Ammon's horn (tissue), 1 donor: Measurements from ENCODE around the gene LYPD5.
"Not testable (repeated sequence)": the region's sequence is repeated elsewhere in the genome, so short reads cannot be mapped to it uniquely, and the experiment has no call there.

Experiments
- DNase-seq: peaks from one replicate; pipeline ENCODE4 v3.0.0-alpha.2; 2016; ENCODE audit warnings: low spot score

LYPD5 gene, protein sequence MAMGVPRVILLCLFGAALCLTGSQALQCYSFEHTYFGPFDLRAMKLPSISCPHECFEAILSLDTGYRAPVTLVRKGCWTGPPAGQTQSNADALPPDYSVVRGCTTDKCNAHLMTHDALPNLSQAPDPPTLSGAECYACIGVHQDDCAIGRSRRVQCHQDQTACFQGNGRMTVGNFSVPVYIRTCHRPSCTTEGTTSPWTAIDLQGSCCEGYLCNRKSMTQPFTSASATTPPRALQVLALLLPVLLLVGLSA

GRCh38 chr19:43802216-43802951, at the start of gene LYPD5:
Gene LYPD5, minus strand, starts transcription at chr19:43802447. Its CDS starts 67 bp downstream, at chr19:43802380.
- no peak for DNase-seq

GRCh38 chr19:43848821-43849220, 46.6 kb upstream of the LYPD5 start:
- no peak for DNase-seq

- no peak for DNase-seq
Measured at GRCh38 chr19:43847884-43848283, 45.6 kb upstream of the LYPD5 start.

- no peak for DNase-seq
Measured at GRCh38 chr19:43847246-43847645, 45.0 kb upstream of the LYPD5 start.

DNA sequence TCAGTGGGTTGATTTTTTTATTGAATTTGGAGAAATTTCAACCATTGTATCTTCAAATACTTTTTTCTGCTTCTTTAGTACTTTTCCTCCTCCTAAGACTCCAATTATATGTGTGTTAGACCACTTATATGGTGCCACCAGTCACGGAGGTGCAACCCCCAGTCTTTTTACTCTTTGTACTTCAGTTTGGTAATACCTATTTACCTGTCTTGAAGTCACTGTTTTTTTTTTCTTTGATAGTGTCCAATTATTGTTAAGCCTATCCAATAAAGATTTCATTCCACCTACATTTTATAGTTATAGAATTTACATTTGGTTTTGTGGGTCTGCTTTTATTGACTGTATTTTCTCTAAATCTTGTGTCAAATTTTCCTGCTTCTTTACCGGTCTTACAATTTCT, 39.8 kb upstream of the LYPD5 start:
- no peak for DNase-seq

DNA sequence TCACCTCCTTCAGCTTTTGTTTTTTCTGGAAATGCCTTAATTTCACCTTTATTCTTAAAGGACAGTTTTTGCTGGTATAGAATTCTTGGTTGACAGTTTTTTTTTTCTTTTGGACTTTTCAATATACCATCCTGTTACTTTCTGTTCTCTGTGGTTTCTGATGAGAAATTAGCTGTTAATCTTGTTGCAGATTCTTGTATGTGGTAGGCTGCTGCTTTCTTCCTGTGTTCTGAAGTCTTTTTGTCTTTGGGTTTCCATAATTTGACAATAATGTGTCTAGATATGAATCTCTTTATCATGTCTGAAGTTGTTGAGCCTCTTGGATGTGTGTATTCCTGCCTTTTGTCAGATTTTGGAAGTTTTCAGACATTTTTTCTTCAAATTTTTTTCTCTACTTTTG, 36.9 kb upstream of the LYPD5 start:
- no peak for DNase-seq

DNA sequence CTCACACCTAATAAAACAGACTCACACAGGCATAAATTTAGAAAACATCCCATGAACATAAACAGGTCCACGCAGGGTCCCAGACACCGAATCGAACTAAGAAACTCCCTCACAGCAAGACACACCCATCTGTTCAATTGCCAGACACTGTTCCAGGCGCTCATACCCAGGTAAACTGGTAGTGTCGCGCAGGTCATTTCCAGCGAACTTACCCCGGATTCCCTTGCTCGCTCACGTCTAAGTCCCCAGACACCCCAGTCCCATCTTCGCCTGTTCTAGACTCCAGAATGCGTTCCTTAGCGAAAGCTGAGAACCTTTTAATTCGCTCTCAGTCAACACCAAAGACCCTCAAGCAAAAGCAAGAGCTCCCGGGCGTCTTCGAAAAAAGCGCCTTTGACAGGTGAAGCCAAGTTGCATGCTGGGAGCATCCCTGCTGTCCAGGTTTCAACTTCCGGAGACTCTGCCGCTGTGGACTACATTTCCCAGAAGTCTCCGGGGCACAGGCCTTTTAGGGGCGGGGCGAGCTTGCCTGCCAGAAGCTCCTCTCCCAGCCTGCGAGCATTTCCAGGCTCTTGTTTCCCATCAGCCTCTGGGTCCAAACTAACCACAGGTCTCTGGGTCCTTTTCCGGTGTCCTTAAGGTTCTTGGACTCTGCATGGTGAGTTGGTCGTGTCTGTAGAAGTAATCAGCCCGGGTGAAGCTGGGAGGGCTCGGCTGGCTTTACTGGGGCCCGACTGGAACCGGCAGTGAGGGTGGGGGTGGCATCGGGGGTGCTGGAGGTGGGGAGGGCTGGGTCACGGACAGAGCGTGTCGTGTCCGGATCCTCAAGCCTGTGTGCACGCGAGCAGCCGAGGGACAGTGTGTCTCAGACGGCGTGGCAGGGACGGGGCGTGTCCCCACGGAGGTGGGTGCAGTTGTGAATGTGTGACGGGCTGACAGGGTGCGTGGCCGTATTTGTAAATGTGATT, 24.8 kb upstream of the LYPD5 start, which contains the start of gene ZNF283:
Gene ZNF283 (plus strand): TSS at position 535 of the 968 bp plus-strand sequence. CDS start 6,184 bp downstream, outside the sequence.
- peak; percentile 93 for DNase-seq

GRCh38 chr19:43824572-43824971, 22.3 kb upstream of the LYPD5 start:
- DNase-seq = not testable (repeated sequence)

- not testable (repeated sequence) for DNase-seq
Measured at GRCh38 chr19:43823856-43824255, 21.6 kb upstream of the LYPD5 start.

- DNase-seq = peak; percentile 24
Measured at GRCh38 chr19:43820884-43821215, 18.6 kb upstream of the LYPD5 start.

DNA sequence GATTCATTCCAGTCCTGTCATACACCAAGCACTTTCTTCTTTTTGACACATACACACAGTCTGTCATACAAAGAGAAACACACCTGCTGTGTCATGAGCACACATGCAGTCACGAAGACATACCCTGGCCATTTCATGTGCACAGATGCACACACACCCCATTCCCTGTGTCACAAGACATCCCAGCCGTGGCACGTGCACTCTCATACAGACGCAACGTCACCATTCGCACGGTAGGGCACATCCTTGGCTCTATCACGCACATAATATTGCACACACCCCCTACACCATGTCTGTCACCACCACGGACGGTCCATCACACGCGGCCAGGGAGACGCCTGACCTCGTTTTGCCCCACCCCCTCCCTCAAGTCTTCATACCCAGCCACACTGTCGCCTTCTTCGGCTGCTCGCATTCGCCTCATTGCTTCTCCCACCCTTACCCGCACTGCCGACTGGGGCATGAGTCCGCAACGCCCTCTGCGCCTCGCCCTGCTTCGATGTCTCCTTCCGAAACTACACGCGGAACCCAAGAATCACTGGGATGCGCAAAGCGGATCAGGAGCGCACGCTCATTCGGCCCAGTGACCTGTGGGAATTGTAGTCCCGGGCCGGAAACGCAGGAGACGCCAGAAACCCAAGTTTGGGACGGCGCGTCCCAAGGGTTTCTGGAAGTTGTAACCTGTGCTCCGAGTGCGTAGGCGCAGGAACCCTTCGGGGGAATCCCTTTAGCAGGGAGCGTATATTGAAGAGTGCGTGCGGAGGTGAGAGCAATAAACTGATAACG, 18.0 kb upstream of the LYPD5 start:
- DNase-seq = peak; percentile 72

GRCh38 chr19:43818500-43818899, 16.3 kb upstream of the LYPD5 start:
- DNase-seq = no peak

GRCh38 chr19:43817454-43817853, 15.2 kb upstream of the LYPD5 start:
- DNase-seq = not testable (repeated sequence)

DNA sequence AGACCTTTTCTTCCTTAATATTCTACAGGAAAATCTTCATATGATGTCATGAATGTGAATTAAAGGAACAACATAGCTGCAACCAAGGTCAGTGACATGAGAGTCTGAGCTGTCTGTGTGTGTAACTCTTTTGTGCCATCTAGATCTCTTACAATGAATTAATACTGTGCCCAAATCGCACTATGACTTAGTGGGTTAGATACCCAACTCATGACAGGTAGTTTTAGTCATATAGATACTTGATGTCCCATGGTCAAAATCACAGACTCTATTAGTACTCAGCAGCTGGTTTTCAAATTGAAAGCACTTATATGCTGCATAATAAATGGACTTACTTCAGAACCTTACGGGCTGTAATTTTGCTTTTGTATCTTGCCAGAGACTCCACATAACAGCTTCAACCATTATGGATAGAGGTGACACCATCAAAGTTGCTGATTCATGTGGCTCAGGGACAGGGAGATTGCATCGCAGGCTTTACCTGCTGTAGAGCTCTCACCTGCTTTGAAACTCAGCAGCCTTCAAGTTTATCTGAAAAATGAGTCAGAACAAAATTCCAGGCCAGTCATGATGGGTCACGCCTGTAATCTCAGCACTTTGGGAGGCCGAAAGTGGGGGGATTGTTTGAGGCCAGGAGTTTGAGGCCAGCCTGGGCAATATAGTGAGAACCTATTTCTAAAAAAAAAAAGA, 12.6 kb upstream of the LYPD5 start:
- no peak for DNase-seq

DNA sequence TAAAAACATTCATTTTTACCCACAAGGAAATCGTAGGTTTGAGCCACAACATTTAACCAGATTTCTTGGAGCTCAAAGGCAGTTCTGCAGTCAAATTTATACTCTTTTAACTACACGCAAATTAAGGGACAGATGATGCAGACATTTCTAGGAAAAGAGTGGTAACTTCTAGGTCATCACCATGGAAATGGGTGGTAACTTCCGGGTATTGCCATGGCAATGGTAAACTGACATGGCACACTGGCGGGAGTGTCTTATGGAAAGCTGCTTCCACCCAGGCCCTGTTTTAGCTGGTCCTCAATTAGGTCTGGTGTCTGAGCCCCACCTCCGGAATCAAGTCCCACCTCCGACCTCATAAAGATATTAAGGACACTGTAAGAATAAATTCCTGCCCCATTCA, 10.4 kb upstream of the LYPD5 start:
- DNase-seq = no peak

DNA sequence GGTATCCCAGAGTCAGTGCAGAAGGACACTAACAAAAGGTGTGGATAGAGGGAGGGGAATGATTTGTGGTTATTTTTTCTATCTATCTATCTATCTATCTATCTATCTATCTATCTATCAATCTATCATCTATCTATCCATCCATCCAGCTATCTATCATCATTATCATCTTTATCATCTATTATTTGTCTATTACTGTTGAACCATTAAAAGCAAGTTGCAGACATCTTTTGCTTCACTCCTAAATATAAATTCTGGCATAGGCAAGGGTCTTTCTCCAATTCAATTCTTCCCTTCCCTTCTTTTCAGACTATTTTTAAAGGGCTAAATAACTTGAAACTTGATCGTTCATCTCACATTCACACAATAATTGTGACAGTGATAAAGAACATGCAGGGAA, 10.0 kb upstream of the LYPD5 start:
- DNase-seq = no peak

- no peak for DNase-seq
Measured at GRCh38 chr19:43811837-43812236, 9.6 kb upstream of the LYPD5 start.

DNA sequence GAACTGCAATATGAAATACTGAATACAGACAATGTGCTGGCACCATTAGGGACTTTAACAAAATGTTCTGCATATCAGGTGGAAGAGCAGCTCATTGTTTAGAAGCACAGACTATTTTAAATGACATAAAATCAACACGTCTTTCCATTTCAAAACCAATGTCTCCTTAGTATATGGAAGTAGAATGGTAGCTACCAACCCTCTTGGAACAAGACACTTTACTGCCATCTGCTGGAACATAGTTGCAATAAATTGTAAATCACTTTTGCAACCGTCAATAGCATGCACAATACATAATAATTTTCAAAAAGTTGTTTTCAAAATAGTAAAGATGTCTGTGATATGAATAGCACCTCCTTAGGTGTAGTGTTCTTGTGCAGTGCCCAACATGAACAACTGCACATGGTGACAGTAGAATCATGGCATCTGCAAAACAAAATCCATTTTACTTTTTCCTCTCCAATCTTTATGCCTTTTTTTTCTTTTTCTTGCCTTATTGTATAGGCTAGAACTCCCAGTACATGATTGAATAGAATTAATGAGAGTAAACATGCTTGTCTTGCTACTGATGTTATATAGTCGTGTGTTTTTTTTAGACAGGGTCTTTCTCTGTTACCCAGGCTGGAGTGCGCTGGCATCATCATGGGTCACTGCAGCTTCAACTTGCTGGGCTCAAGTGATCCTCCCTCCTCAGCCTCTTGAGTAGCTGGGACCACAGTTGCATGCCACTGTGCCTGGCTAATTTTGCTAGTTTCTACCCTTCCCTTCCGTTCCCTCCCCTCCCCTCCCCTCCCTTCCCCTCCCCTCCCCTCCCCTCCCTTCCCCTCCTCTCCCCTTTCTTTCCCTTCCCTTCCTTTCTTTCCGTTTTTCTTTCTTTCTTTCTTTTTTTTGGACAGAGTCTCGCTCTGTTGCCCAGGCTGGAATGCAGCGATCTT, 7.8 kb upstream of the LYPD5 start:
- peak; percentile 54 for DNase-seq

GRCh38 chr19:43807651-43808050, 5.4 kb upstream of the LYPD5 start:
- no peak for DNase-seq

DNA sequence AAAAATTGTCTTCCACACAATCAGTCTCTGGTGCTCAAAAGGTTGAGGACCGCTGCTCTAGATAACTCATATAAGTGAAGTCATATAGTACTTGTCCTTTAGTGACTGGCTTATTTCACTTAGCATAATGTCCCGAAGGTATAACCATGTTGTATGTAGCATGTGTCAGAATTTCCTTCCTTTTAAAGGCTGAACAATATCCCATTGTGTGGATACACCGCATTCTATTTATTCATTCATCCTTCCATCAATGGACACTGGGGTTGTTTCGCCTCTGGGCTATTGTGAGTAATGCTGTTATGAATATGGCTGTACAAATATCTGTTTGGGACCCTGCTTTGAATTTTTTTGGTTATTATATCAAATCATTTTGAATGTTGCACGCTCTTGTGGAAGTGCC, 4.6 kb upstream of the LYPD5 start:
- DNase-seq = no peak
